ENCODE measurements around the gene RAD51B.
A peak's percentile ranks its signal among the peaks of the same experiment; 100 is the strongest.
"Not testable (repeated sequence)": the region's sequence is repeated elsewhere in the genome, so short reads cannot be mapped to it uniquely, and the experiment has no call there.

Gene RAD51B

GRCh38 chr14:68249661-68250451, 430.3 kb downstream of the RAD51B start:
- Mint-ChIP-seq H3K9me3 (no peaks in the 10 kb centered on the region), H3K27me3 (no peaks in the 10 kb centered on the region), H3K36me3 (no peaks in the 10 kb centered on the region), H3K4me3 (no peak overlapping the region), H3K27ac (peak overlapping the region; percentile 93), H3K4me1 (peaks cover 35% of the 10 kb centered on the region)
- ATAC-seq (ENCODE audit: low read depth) (no peak), DNase-seq (ENCODE audit: low spot score in 2 of 2) (no peak)

DNA sequence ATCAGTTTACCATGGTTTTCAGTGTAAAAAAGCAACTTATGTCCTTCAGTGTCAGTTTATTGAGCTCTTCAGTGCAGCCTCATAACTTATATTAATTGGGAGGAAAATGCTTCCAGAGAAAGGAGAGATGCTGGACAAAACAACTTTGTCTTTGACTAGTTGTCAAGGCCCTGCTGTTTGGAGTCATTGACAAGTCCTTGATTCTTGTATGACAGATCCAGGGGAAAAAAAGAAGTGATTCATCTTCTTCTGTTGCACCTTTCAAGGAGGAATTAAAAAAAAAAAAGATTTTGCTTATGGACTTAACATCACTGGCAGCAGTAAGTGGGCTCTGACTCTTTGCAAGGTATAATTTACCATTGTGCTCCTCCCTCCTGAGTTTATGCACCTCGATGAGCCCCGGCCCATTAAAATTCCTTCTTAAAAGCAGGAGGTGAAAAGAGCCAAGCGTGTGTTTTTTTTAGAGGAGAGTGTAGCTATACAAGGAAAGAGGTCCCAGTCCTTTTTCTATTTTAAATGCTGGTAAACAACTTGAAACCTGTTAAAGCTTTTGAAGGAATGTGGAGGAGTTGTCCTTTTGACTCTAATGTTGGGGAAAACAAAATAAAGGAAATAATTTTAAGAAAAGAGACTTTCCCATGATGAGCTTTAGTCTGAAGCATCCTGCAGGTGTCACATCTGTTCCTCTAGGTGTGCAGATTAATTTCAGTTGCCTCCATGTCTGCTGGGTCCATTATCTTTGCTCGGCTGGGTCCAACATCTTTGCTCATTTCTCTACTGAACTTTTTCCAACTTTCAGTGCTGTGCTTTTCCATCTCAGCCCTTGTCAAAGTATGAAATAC, 431.6 kb downstream of the RAD51B start:
- Mint-ChIP-seq H3K27ac (peak overlapping the region; percentile 83), H3K4me1 (peaks cover 41% of the 10 kb centered on the region), H3K4me3 (no peak overlapping the region), H3K36me3 (peaks cover 2% of the 10 kb centered on the region), H3K9me3 (no peaks in the 10 kb centered on the region), H3K27me3 (no peaks in the 10 kb centered on the region)
- DNase-seq (ENCODE audit: low spot score in 2 of 2): no peak
- ATAC-seq (ENCODE audit: low read depth): peak; percentile 63

DNA sequence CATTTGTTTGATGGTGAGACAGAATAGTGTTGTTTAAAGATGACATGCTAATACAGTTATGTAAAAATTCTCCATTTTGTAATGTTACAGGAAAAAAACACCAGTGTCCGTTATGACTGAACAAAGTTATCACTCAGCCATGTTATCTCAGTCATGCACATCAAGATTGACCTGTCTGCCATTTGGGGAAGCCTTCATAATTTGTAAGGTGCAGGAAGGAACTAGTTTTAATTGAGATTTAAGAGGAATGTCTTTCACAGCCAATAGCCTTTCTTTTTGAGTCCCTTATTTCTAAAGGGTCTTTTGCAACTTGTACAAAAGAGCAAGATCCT, 432.2 kb downstream of the RAD51B start:
- no peak overlapping the region for H3K4me3 Mint-ChIP-seq

GRCh38 chr14:68253160-68253780, 433.7 kb downstream of the RAD51B start:
- H3K4me1 Mint-ChIP-seq: peaks cover 47% of the 10 kb centered on the region

More for the DNA sequence above, 432.2 kb downstream of the RAD51B start:
- Mint-ChIP-seq H3K27ac (peak overlapping the region; percentile 83), H3K9me3 (no peaks in the 10 kb centered on the region), H3K36me3 (peaks cover 2% of the 10 kb centered on the region), H3K27me3 (no peaks in the 10 kb centered on the region), H3K4me1 (peaks cover 45% of the 10 kb centered on the region)
- DNase-seq (ENCODE audit: low spot score in 2 of 2) (no peak), ATAC-seq (ENCODE audit: low read depth) (no peak)

DNA sequence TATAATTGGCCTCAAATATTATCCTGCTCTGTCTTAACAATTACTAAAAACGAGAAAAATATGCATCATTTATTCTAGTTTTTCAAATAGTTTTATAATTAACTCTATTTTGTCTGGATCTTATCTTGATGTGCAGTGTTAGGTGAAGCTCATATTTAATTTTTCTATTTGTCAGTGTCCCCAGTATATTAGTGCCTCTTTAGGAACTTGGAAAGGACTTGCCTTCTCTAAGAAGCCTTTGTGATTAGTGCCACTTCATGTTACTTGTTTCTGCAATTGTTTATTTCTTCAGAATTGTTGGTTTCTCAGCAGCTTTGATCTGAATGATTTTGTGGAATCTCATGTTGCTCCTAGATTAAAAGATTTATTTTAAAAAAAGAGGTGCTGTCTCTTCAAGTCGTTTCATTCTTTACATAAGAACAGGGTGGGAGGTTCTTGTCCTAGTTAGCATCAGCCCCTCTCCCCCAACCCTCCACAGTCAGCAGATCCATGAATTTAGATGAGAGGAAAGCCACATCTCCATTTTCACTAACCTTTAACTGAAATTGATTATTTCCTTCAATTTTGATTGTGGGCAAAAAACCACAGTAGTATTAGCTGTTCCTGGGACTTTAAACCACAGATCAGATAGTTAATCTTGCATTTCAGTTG, 434.4 kb downstream of the RAD51B start:
- no peaks in the 10 kb centered on the region for H3K9me3 Mint-ChIP-seq
- H3K4me1 Mint-ChIP-seq: peaks cover 46% of the 10 kb centered on the region
- ATAC-seq (ENCODE audit: low read depth) (no peak), DNase-seq (ENCODE audit: low spot score in 2 of 2) (no peak)
- H3K27me3 Mint-ChIP-seq: no peaks in the 10 kb centered on the region
- H3K27ac Mint-ChIP-seq: no peak overlapping the region
- no peak overlapping the region for H3K4me3 Mint-ChIP-seq
- H3K36me3 Mint-ChIP-seq: peaks cover 2% of the 10 kb centered on the region

More at GRCh38 chr14:68253160-68253780, 433.7 kb downstream of the RAD51B start:
- ATAC-seq (ENCODE audit: low read depth) (no peak), DNase-seq (ENCODE audit: low spot score in 2 of 2) (no peak)
- H3K4me3 Mint-ChIP-seq: no peak overlapping the region
- no peaks in the 10 kb centered on the region for H3K27me3 Mint-ChIP-seq
- H3K36me3 Mint-ChIP-seq: peaks cover 2% of the 10 kb centered on the region
- H3K9me3 Mint-ChIP-seq: no peaks in the 10 kb centered on the region
- no peak overlapping the region for H3K27ac Mint-ChIP-seq

GRCh38 chr14:68254669-68255527, 435.3 kb downstream of the RAD51B start:
- Mint-ChIP-seq H3K27ac (peak overlapping the region; percentile 36), H3K4me3 (no peak overlapping the region), H3K27me3 (no peaks in the 10 kb centered on the region), H3K9me3 (no peaks in the 10 kb centered on the region), H3K36me3 (peaks cover 2% of the 10 kb centered on the region), H3K4me1 (peaks cover 42% of the 10 kb centered on the region)
- DNase-seq (ENCODE audit: low spot score in 2 of 2) (no peak), ATAC-seq (ENCODE audit: low read depth) (no peak)

- DNase-seq (ENCODE audit: low spot score in 2 of 2): no peak
- peaks cover 2% of the 10 kb centered on the region for H3K36me3 Mint-ChIP-seq
- no peak overlapping the region for H3K4me3 Mint-ChIP-seq
- no peaks in the 10 kb centered on the region for H3K9me3 Mint-ChIP-seq
- no peaks in the 10 kb centered on the region for H3K27me3 Mint-ChIP-seq
- H3K4me1 Mint-ChIP-seq: peaks cover 43% of the 10 kb centered on the region
- no peak for ATAC-seq (ENCODE audit: low read depth)
- H3K27ac Mint-ChIP-seq: peak overlapping the region; percentile 36
These were observed 436.2 kb downstream of the RAD51B start for GRCh38 chr14:68255693-68256178.

GRCh38 chr14:68257969-68258368, 438.4 kb downstream of the RAD51B start:
- no peak for DNase-seq (ENCODE audit: low spot score in 2 of 2)
- H3K4me1 Mint-ChIP-seq: peaks cover 49% of the 10 kb centered on the region
- peaks cover 2% of the 10 kb centered on the region for H3K36me3 Mint-ChIP-seq
- no peak overlapping the region for H3K27ac Mint-ChIP-seq
- H3K4me3 Mint-ChIP-seq: no peak overlapping the region
- no peak for ATAC-seq (ENCODE audit: low read depth)
- no peaks in the 10 kb centered on the region for H3K27me3 Mint-ChIP-seq
- no peaks in the 10 kb centered on the region for H3K9me3 Mint-ChIP-seq

DNA sequence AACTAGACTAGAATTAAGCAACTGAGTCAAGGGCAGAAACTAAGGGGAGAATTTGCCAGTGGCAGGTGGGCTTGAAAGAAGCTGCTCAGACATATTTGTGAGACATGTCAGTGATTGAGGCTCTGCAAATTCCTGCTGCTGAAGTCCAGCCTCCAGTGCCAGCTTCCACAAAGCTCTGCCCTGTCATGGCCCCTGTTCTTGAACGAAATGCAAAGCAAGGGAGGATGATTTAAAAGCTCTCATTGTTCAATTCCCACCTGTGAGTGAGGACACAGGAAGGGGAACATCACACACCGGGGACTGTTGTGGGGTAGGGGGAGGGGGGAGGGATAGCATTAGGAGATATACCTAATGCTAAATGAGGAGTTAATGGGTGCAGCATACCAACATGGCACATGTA, 439.4 kb downstream of the RAD51B start:
- not testable (repeated sequence) for H3K9me3 Mint-ChIP-seq; DNase-seq (ENCODE audit: low spot score in 2 of 2); H3K36me3 Mint-ChIP-seq; H3K4me3 Mint-ChIP-seq; H3K27me3 Mint-ChIP-seq; ATAC-seq (ENCODE audit: low read depth)
- H3K4me1 Mint-ChIP-seq: peaks cover 51% of the 10 kb centered on the region
- H3K27ac Mint-ChIP-seq: peak overlapping the region; percentile 8

- no peak for ATAC-seq (ENCODE audit: low read depth)
- Mint-ChIP-seq H3K4me1 (peaks cover 54% of the 10 kb centered on the region), H3K27me3 (no peaks in the 10 kb centered on the region), H3K36me3 (peaks cover 2% of the 10 kb centered on the region), H3K4me3 (no peak overlapping the region), H3K27ac (peak overlapping the region; percentile 74), H3K9me3 (no peaks in the 10 kb centered on the region)
- no peak for DNase-seq (ENCODE audit: low spot score in 2 of 2)
These were observed 440.5 kb downstream of the RAD51B start for GRCh38 chr14:68260121-68260520.

GRCh38 chr14:68261092-68261842, 441.7 kb downstream of the RAD51B start:
- Mint-ChIP-seq H3K4me3 (peak overlapping the region; percentile 44), H3K27ac (peak overlapping the region; percentile 74), H3K27me3 (no peaks in the 10 kb centered on the region), H3K9me3 (no peaks in the 10 kb centered on the region), H3K4me1 (peaks cover 56% of the 10 kb centered on the region), H3K36me3 (no peaks in the 10 kb centered on the region)
- DNase-seq (ENCODE audit: low spot score in 2 of 2): no peak
- no peak for ATAC-seq (ENCODE audit: low read depth)

DNA sequence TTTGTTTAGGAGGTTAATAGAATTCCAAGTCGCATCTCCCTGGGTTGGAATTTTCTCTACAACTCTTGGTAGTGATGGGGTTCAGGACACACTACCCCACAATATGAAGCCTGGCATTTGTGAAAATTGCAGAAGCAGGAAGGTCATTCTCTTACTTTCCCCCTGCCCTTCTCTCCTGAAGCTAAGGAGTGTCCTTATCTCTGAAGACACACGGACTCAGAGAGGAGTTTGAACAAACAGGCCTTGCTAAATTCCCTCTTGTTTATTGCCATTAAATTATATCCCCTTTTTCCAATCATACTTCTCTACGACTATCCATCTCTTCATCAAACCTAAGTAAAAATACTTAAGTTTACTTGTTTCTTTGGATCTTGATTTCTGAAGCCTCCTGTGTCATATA, 443.0 kb downstream of the RAD51B start:
- Mint-ChIP-seq H3K36me3 (no peaks in the 10 kb centered on the region), H3K4me1 (peaks cover 55% of the 10 kb centered on the region), H3K4me3 (no peak overlapping the region), H3K27ac (no peak overlapping the region), H3K9me3 (no peaks in the 10 kb centered on the region), H3K27me3 (no peaks in the 10 kb centered on the region)
- no peak for ATAC-seq (ENCODE audit: low read depth)
- no peak for DNase-seq (ENCODE audit: low spot score in 2 of 2)

All from memory B cell (primary cell).